GM12873 (cell line): Measurements from ENCODE around the gene ADD2.

Source experiments
- CTCF ChIP-seq: IDR thresholded peaks from 2 replicates; pipeline ENCODE4 v1.5.1; 2012; ENCODE audit warnings: low read depth, mild to moderate bottlenecking, moderate library complexity, low read length, control low read depth; ENCODE audit not compliant: insufficient read depth; ENCODE audit errors: missing control alignments

The ADD2 gene

GRCh38 chr2:70641263-70641784 is 126.7 kb downstream of the ADD2 start:
- no peak for TF ChIP-seq CTCF

- no peak for TF ChIP-seq CTCF
Measured at GRCh38 chr2:70639841-70640436, 128.1 kb downstream of the ADD2 start.

- no peak for TF ChIP-seq CTCF
Measured at GRCh38 chr2:70638561-70638960, 129.4 kb downstream of the ADD2 start.

GRCh38 chr2:70633508-70633907 is 134.5 kb downstream of the ADD2 start:
- no peak for TF ChIP-seq CTCF

GRCh38 chr2:70632966-70633365 is 135.0 kb downstream of the ADD2 start:
- no peak for TF ChIP-seq CTCF

GRCh38 chr2:70632388-70632787 is 135.6 kb downstream of the ADD2 start:
- TF ChIP-seq CTCF: no peak

- no peak for TF ChIP-seq CTCF
Measured at GRCh38 chr2:70630761-70631160, 137.2 kb downstream of the ADD2 start.
